Stomach (tissue), 4 donors: ENCODE measurements around the gene MRPL53.

Experiments
- CTCF ChIP-seq, 7 experiments: fragments of 450-650 bp in 4 of 7; fragments of 200-600 bp in 3 of 7; sonication (generic) in 3 of 7; IDR thresholded peaks; one replicate each; pipeline ENCODE4 v1.5.1; 2016 to 2019; ENCODE audit warnings: antibody characterized with exemption in 7 of 7, control low read depth in 2 of 7, mild to moderate bottlenecking in 1 of 7
- EP300 ChIP-seq: sonication (generic); formaldehyde crosslinking; IDR thresholded peaks from one replicate; pipeline ENCODE4 v1.6.1; 2017; ENCODE audit warnings: antibody characterized with exemption
- POLR2A ChIP-seq, 4 donors: fragments of 450-650 bp; IDR thresholded peaks; one replicate each; pipeline ENCODE4 v1.6.1; 2016; ENCODE audit warnings: antibody characterized with exemption in 4 of 4, control low read depth in 2 of 4, mild to moderate bottlenecking in 1 of 4, moderate library complexity in 1 of 4
- POLR2AphosphoS5 ChIP-seq, 3 donors: sonication (generic); formaldehyde crosslinking; IDR thresholded peaks; one replicate each; pipeline ENCODE4 v1.6.1; 2016; ENCODE audit warnings: antibody characterized with exemption in 3 of 3

- TF ChIP-seq CTCF (IDR thresholded peaks at IDR 0.05) (no peak), POLR2A (IDR thresholded peaks at IDR 0.05) (no peak), EP300 (no peak), POLR2AphosphoS5 (IDR thresholded peaks at IDR 0.05) (no peak)
Observed at GRCh38 chr2:74423231-74424095, 49.0 kb downstream of the MRPL53 start.
